NCI-H2196 treated with DMSO at 0.1 percent for 48 hours (cell line): ENCODE data around the gene YIPF4.
"Not testable (repeated sequence)": the region's sequence is repeated elsewhere in the genome, so short reads cannot be mapped to it uniquely, and the experiment has no call there.

Experiments used
- DNase-seq: peaks from one replicate; lab custom pipeline; 2025; ENCODE audit not compliant: unreplicated experiment; lab: John Stamatoyannopoulos, UW

The YIPF4 gene

GRCh38 chr2:32284321-32284720 lies 6.6 kb downstream of the YIPF4 start:
- DNase-seq, result no peak

- no peak for DNase-seq
These were observed 11.7 kb downstream of the YIPF4 start for GRCh38 chr2:32289165-32289999.

GRCh38 chr2:32290000-32290339 lies 12.3 kb downstream of the YIPF4 start:
- DNase-seq, result no peak

GRCh38 chr2:32291746-32292145 lies 14.0 kb downstream of the YIPF4 start:
- DNase-seq, result no peak

- DNase-seq, result not testable (repeated sequence)
These were observed 15.8 kb downstream of the YIPF4 start for GRCh38 chr2:32293493-32293892.

GRCh38 chr2:32293966-32294562 lies 16.4 kb downstream of the YIPF4 start:
- DNase-seq, result not testable (repeated sequence)

- DNase-seq, result no peak
These were observed 32.9 kb downstream of the YIPF4 start for GRCh38 chr2:32310577-32310976.

GRCh38 chr2:32314886-32315285 lies 37.2 kb downstream of the YIPF4 start:
- no peak for DNase-seq

- DNase-seq, result not testable (repeated sequence)
These were observed 51.0 kb downstream of the YIPF4 start for GRCh38 chr2:32328679-32329078.

- DNase-seq, result not testable (repeated sequence)
These were observed 51.7 kb downstream of the YIPF4 start for GRCh38 chr2:32329180-32329980.

GRCh38 chr2:32330136-32330535 lies 52.4 kb downstream of the YIPF4 start:
- DNase-seq, result no peak

GRCh38 chr2:32342801-32343200 lies 65.1 kb downstream of the YIPF4 start:
- DNase-seq, result no peak

GRCh38 chr2:32350797-32351196 lies 73.1 kb downstream of the YIPF4 start:
- DNase-seq, result not testable (repeated sequence)

- peak; percentile 55 for DNase-seq
These were observed 78.4 kb downstream of the YIPF4 start for GRCh38 chr2:32355976-32356680.

GRCh38 chr2:32356681-32357317 lies 79.1 kb downstream of the YIPF4 start, which contains the start of gene BIRC6:
TSS of gene BIRC6 (plus strand) at chr2:32357023. CDS start at chr2:32357162, 139 bp downstream.
- peak; percentile 89 for DNase-seq

GRCh38 chr2:32357318-32358110 lies 79.8 kb downstream of the YIPF4 start:
- no peak for DNase-seq

- no peak for DNase-seq
These were observed 80.4 kb downstream of the YIPF4 start for GRCh38 chr2:32358111-32358482.

- no peak for DNase-seq
These were observed 82.7 kb downstream of the YIPF4 start for GRCh38 chr2:32360416-32360815.

- not testable (repeated sequence) for DNase-seq
These were observed 85.3 kb downstream of the YIPF4 start for GRCh38 chr2:32362997-32363396.

GRCh38 chr2:32363597-32363996 lies 85.9 kb downstream of the YIPF4 start:
- DNase-seq, result no peak
